Endothelial cell (in vitro differentiated cells): ENCODE results near the gene CD160. TPM values are rescaled to one million over a fixed set of nuclear protein-coding genes. Genes with fewer than 3 reads are reported as not detected.

Experiments used
- DNase-seq: peaks from one replicate; pipeline ENCODE4 v3.0.0; 2021; ENCODE audit warnings: low spot score
- H3K27ac Mint-ChIP-seq: one replicate; pipeline ENCODE4 v1.8.0; 2021; ENCODE audit warnings: mixed read lengths, inconsistent platforms; ENCODE audit not compliant: unreplicated experiment
- H3K27me3 Mint-ChIP-seq: one replicate; pipeline ENCODE4 v1.8.0; 2021; ENCODE audit warnings: mild to moderate bottlenecking, moderate library complexity, mixed read lengths, inconsistent platforms; ENCODE audit not compliant: unreplicated experiment
- H3K36me3 Mint-ChIP-seq: one replicate; pipeline ENCODE4 v1.8.0; 2021; ENCODE audit warnings: mild to moderate bottlenecking, low read depth, mixed read lengths, inconsistent platforms; ENCODE audit not compliant: unreplicated experiment
- H3K4me1 Mint-ChIP-seq: one replicate; pipeline ENCODE4 v1.8.0; 2021; ENCODE audit warnings: mild to moderate bottlenecking, mixed read lengths, inconsistent platforms; ENCODE audit not compliant: unreplicated experiment
- H3K4me3 Mint-ChIP-seq: one replicate; pipeline ENCODE4 v1.8.0; 2021; ENCODE audit warnings: mild to moderate bottlenecking, mixed read lengths, inconsistent platforms; ENCODE audit not compliant: unreplicated experiment
- H3K9me3 Mint-ChIP-seq: one replicate; pipeline ENCODE4 v1.8.0; 2021; ENCODE audit warnings: mixed read lengths, inconsistent platforms; ENCODE audit not compliant: unreplicated experiment
- CTCF ChIP-seq: fragments of 200-600 bp; sonication (generic); IDR thresholded peaks from one replicate; pipeline ENCODE4 v1.5.0; 2021; ENCODE audit warnings: antibody characterized with exemption; ENCODE audit not compliant: unreplicated experiment
- total RNA-seq: library from RNA; stranded (reverse); fragmentation: NEBNext Ultra II Directional; extraction: Animal tissue kit (Norgen Biotek cat#: 25700); gene quantifications from one replicate; pipeline ENCODE4 v1.2.1, GENCODE V29; 2021; ENCODE audit not compliant: unreplicated experiment

CD160 gene
- total RNA-seq, 1 donor from 2014 or later: not detected

DNA sequence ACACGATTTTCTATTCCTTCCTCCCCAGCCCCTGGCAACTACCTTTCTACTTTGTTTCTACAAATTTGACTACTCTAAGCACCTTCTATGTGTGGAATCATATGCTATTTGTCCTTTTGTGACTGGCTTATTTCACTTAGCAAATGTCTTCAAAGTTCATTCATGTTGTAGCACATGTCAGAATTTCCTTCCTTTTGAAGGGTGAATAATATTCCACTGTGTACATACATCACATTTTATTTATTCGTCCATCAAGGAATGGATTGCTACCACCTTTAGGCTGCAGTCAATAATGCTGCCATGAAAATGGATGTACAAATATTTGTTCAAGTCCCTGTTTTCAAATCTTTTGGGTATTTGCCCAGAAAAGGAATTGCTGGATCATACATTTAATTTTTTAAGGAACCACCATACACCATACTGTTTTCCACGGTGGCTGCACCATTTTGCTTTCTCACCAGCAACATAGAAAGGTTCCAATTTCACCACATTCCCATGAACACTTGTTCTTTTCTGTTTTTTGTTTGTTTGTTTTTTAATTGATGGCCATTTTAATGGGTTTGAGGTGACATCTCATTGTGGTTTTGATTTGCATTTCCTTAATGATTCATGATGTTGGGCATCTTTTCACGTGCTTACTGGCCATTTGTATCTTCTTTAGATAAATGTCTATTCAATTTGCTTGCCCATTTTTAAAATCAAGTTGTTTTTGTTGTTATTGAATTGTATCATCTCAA is 8.8 kb upstream of the CD160 start:
- no peak for DNase-seq
- H3K27me3 Mint-ChIP-seq: no peaks in the 10 kb centered on the region

GRCh38 chr1:145711213-145711651 is 8.1 kb upstream of the CD160 start:
- Mint-ChIP-seq H3K27ac (no peak overlapping the region), H3K9me3 (no peaks in the 10 kb centered on the region), H3K27me3 (no peaks in the 10 kb centered on the region), H3K36me3 (no peaks in the 10 kb centered on the region), H3K4me1 (no peaks in the 10 kb centered on the region), H3K4me3 (no peak overlapping the region)
- no peak for TF ChIP-seq CTCF
- DNase-seq: no peak

More for the DNA sequence above, 8.8 kb upstream of the CD160 start:
- Mint-ChIP-seq H3K4me3 (no peak overlapping the region), H3K9me3 (no peaks in the 10 kb centered on the region), H3K4me1 (no peaks in the 10 kb centered on the region), H3K27ac (no peak overlapping the region), H3K36me3 (no peaks in the 10 kb centered on the region)
- no peak for TF ChIP-seq CTCF

DNA sequence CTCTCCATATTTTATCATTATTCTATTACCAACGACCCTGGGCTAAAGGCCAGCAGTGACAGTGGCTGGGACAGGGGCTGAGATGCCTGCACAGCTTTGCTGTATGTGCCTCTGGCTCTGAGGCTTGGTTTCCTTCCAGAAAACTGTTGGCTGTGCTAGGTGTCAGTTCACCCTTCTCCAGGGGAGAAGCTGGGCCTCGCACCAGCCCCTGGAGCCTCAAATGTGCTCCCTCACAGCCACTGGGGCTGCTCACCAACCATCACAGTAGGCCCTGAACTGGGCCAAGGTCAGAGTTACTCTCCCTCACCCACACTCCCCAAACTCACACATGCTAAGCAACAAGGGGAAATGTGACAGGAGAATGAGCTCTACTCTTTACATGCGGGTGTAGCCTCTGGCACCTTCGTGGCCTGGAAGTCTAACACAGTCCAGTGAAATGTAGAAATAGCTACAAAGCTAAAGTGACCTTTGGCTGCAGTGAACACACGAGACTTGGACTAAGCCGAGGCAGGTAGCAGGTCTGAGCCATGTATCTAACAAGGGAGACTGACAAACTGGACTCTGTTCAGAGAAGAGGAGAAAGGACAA is 4.7 kb upstream of the CD160 start:
- no peaks in the 10 kb centered on the region for H3K36me3 Mint-ChIP-seq
- H3K4me3 Mint-ChIP-seq: no peak overlapping the region

GRCh38 chr1:145716641-145717345 is 2.5 kb upstream of the CD160 start:
- no peak for TF ChIP-seq CTCF
- H3K4me3 Mint-ChIP-seq: no peak overlapping the region
- DNase-seq: no peak
- H3K4me1 Mint-ChIP-seq: peaks cover 3% of the 10 kb centered on the region
- no peaks in the 10 kb centered on the region for H3K36me3 Mint-ChIP-seq
- H3K27me3 Mint-ChIP-seq: no peaks in the 10 kb centered on the region
- H3K9me3 Mint-ChIP-seq: no peaks in the 10 kb centered on the region
- no peak overlapping the region for H3K27ac Mint-ChIP-seq

More for the DNA sequence above, 4.7 kb upstream of the CD160 start:
- TF ChIP-seq CTCF: no peak
- no peak overlapping the region for H3K27ac Mint-ChIP-seq
- H3K4me1 Mint-ChIP-seq: no peaks in the 10 kb centered on the region
- H3K27me3 Mint-ChIP-seq: no peaks in the 10 kb centered on the region
- H3K9me3 Mint-ChIP-seq: no peaks in the 10 kb centered on the region
- DNase-seq: no peak
